Activated naive CD8-positive, alpha-beta T cell treated with anti-CD3 and anti-CD28 coated beads, Interleukin-2, amount 50 U/mL, for 24 hours (primary cell): ENCODE data around the gene MORN4.
A peak's percentile ranks its signal among the peaks of the same experiment; 100 is the strongest.
"Not testable (repeated sequence)": the region's sequence is repeated elsewhere in the genome, so short reads cannot be mapped to it uniquely, and the experiment has no call there.

Source experiments
- ATAC-seq: fragments of 150-1000 bp; cut with Tn5 transposase; one replicate; pipeline ENCODE4 v1.10.0; 2021
- DNase-seq: peaks from one replicate; pipeline ENCODE4 v3.0.0; 2021
- H3K27ac Mint-ChIP-seq: one replicate; pipeline ENCODE4 v1.8.0; 2021; ENCODE audit warnings: mild to moderate bottlenecking, mixed read lengths
- H3K27me3 Mint-ChIP-seq: one replicate; pipeline ENCODE4 v1.8.0; 2021; ENCODE audit warnings: mixed read lengths
- H3K36me3 Mint-ChIP-seq: one replicate; pipeline ENCODE4 v1.8.0; 2021; ENCODE audit warnings: low read depth, mixed read lengths
- H3K4me1 Mint-ChIP-seq: one replicate; pipeline ENCODE4 v1.8.0; 2021; ENCODE audit warnings: mixed read lengths
- H3K4me3 Mint-ChIP-seq: one replicate; pipeline ENCODE4 v1.8.0; 2021; ENCODE audit warnings: mild to moderate bottlenecking, moderate library complexity, mixed read lengths
- H3K9me3 Mint-ChIP-seq: one replicate; pipeline ENCODE4 v1.8.0; 2021; ENCODE audit warnings: mixed read lengths

Gene MORN4

GRCh38 chr10:97578171-97578844 is 55.0 kb downstream of the MORN4 start:
- H3K27ac Mint-ChIP-seq, result no peak overlapping the region
- H3K36me3 Mint-ChIP-seq, result no peaks in the 10 kb centered on the region
- DNase-seq (no peak), ATAC-seq (no peak)
- no peak overlapping the region for H3K4me3 Mint-ChIP-seq
- no peaks in the 10 kb centered on the region for H3K9me3 Mint-ChIP-seq
- no peaks in the 10 kb centered on the region for H3K4me1 Mint-ChIP-seq
- H3K27me3 Mint-ChIP-seq, result peaks cover 8% of the 10 kb centered on the region

- H3K27ac Mint-ChIP-seq, result no peak overlapping the region
- no peak for DNase-seq
- H3K27me3 Mint-ChIP-seq, result peaks cover 8% of the 10 kb centered on the region
- no peaks in the 10 kb centered on the region for H3K36me3 Mint-ChIP-seq
- no peaks in the 10 kb centered on the region for H3K4me1 Mint-ChIP-seq
- H3K9me3 Mint-ChIP-seq, result no peaks in the 10 kb centered on the region
- H3K4me3 Mint-ChIP-seq, result no peak overlapping the region
- ATAC-seq, result no peak
Observed at GRCh38 chr10:97577701-97578100, 55.6 kb downstream of the MORN4 start.

- H3K36me3 Mint-ChIP-seq, H3K9me3 Mint-ChIP-seq, H3K4me3 Mint-ChIP-seq, H3K27ac Mint-ChIP-seq, DNase-seq, H3K4me1 Mint-ChIP-seq, H3K27me3 Mint-ChIP-seq, ATAC-seq: not testable (repeated sequence)
Observed at GRCh38 chr10:97576487-97576886, 56.8 kb downstream of the MORN4 start.

DNA sequence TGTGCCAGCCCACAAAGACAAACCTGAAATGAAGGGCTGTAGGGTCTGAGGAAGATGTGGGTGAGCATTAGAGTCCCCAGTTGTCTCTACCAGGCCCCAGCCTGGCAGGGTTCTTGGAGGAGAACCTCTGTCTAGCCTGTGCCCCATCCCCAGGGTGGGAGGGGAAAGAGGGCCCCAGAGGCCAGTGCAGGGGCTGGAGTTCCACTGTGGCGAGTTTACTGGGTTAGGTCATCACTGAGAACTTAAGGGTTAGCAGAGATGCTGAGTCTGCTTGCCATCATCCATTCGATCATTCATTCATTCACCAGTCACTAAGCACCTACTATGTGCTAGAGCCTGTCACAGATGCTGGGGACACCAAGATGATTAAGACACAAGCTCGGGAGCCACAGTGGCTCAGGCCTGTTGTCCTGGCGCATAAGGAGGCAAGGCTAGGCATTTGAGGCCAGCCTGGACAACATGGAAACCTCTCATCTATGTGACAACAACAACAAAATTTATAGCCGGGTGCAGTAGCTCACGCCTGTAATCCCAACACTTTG is 58.1 kb downstream of the MORN4 start:
- Mint-ChIP-seq H3K36me3 (no peaks in the 10 kb centered on the region), H3K27me3 (peaks cover 8% of the 10 kb centered on the region), H3K27ac (no peak overlapping the region), H3K4me1 (no peaks in the 10 kb centered on the region), H3K4me3 (no peak overlapping the region), H3K9me3 (no peaks in the 10 kb centered on the region)
- no peak for ATAC-seq
- no peak for DNase-seq

GRCh38 chr10:97574374-97575126 is 58.8 kb downstream of the MORN4 start:
- Mint-ChIP-seq H3K27ac (no peak overlapping the region), H3K27me3 (peaks cover 8% of the 10 kb centered on the region), H3K4me3 (no peak overlapping the region), H3K4me1 (no peaks in the 10 kb centered on the region), H3K36me3 (no peaks in the 10 kb centered on the region), H3K9me3 (no peaks in the 10 kb centered on the region)
- DNase-seq (no peak), ATAC-seq (no peak)

DNA sequence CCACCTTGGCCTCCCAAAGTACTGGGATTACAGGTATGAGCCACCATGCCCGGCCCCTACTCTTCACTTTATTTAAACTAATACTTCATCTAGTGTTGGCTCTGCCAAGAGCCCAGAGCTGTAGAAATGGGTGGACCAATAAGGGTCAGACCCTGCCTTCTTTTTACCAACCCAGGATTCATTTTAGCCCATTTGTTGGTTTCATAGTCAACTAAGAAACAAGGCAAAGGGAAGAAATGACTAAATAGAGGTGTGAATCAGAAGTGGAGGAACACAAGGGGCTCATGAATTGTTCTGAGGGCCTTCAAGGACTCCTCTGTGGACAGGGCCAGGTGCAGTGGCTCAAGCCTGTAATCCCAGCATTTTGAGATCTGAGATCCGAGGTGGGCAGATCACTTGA is 59.6 kb downstream of the MORN4 start:
- DNase-seq, result no peak
- Mint-ChIP-seq H3K36me3 (no peaks in the 10 kb centered on the region), H3K27me3 (peaks cover 5% of the 10 kb centered on the region), H3K9me3 (no peaks in the 10 kb centered on the region), H3K4me3 (no peak overlapping the region), H3K4me1 (no peaks in the 10 kb centered on the region), H3K27ac (no peak overlapping the region)
- no peak for ATAC-seq

DNA sequence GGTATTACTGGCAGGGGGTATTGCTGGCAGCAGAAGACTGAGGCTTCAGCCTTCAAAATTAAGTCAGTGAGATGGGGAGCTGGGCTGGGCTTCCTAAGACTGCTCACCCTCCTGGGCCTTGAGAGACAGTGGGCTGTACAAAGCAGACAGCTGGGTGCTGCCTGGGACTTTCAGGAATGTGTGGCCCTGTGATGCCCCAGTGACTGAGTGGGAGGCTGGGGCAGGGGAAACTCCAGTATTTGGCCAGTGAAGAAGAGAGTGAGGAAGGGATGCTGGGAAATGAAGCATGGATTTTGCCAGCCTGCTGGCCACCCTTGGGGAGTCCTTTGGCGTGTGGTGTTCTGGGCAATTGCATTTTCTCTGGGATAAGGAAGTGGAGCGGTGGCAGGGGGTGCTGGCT is 60.3 kb downstream of the MORN4 start:
- DNase-seq (no peak), ATAC-seq (no peak)
- Mint-ChIP-seq H3K36me3 (no peaks in the 10 kb centered on the region), H3K4me1 (no peaks in the 10 kb centered on the region), H3K27ac (no peak overlapping the region), H3K27me3 (peaks cover 2% of the 10 kb centered on the region), H3K9me3 (no peaks in the 10 kb centered on the region), H3K4me3 (no peak overlapping the region)

- peak; percentile 65 for DNase-seq
Observed at GRCh38 chr10:97572214-97572989, 60.9 kb downstream of the MORN4 start, which contains the start of gene ANKRD2. Gene ANKRD2, plus strand, starts transcription at chr10:97572779. Its CDS starts 10 bp downstream, at chr10:97572789.

GRCh38 chr10:97571622-97572021 is 61.7 kb downstream of the MORN4 start:
- no peak for DNase-seq
- Mint-ChIP-seq H3K4me3 (no peak overlapping the region), H3K27me3 (no peaks in the 10 kb centered on the region), H3K4me1 (no peaks in the 10 kb centered on the region), H3K36me3 (no peaks in the 10 kb centered on the region), H3K9me3 (no peaks in the 10 kb centered on the region), H3K27ac (no peak overlapping the region)
- no peak for ATAC-seq

More at GRCh38 chr10:97572214-97572989, 60.9 kb downstream of the MORN4 start, which contains the start of gene ANKRD2:
- Mint-ChIP-seq H3K9me3 (no peaks in the 10 kb centered on the region), H3K4me3 (no peak within 1 kb of the TSS), H3K27me3 (no peaks in the 10 kb centered on the region), H3K27ac (no peak within 1 kb of the TSS), H3K36me3 (no peaks in the 10 kb centered on the region), H3K4me1 (no peaks in the 10 kb centered on the region)
- peak; percentile 67 for ATAC-seq

GRCh38 chr10:97570789-97571471 is 62.4 kb downstream of the MORN4 start:
- H3K27ac Mint-ChIP-seq, result no peak overlapping the region
- no peaks in the 10 kb centered on the region for H3K4me1 Mint-ChIP-seq
- H3K27me3 Mint-ChIP-seq, result no peaks in the 10 kb centered on the region
- no peaks in the 10 kb centered on the region for H3K9me3 Mint-ChIP-seq
- ATAC-seq, result no peak
- H3K4me3 Mint-ChIP-seq, result no peak overlapping the region
- H3K36me3 Mint-ChIP-seq, result no peaks in the 10 kb centered on the region
- no peak for DNase-seq

DNA sequence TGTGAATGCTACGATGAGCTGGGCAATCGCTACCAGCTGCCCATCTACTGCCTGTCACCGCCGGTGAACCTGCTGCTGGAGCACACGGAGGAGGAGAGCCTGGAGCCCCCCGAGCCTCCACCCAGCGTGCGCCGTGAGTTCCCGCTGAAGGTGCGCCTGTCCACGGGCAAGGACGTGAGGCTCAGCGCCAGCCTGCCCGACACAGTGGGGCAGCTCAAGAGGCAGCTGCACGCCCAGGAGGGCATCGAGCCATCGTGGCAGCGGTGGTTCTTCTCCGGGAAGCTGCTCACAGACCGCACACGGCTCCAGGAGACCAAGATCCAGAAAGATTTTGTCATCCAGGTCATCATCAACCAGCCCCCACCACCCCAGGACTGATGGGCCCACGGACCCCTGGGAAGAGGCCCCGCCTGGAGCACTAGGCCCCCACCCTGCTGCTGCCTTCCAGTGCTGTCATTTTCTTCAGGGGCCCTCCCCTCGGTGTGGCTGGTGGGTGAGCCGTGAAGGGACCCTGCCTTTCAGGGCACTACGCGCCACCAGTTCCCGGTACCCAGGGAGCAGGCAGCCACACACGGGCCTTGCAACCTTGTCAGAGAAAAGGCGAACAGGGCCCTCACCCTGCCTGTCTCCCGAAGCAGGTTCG is 63.0 kb downstream of the MORN4 start:
- no peaks in the 10 kb centered on the region for H3K27me3 Mint-ChIP-seq
- no peaks in the 10 kb centered on the region for H3K4me1 Mint-ChIP-seq
- H3K27ac Mint-ChIP-seq, result no peak overlapping the region
- no peaks in the 10 kb centered on the region for H3K9me3 Mint-ChIP-seq
- no peak overlapping the region for H3K4me3 Mint-ChIP-seq
- DNase-seq (no peak), ATAC-seq (no peak)
- H3K36me3 Mint-ChIP-seq, result no peaks in the 10 kb centered on the region

DNA sequence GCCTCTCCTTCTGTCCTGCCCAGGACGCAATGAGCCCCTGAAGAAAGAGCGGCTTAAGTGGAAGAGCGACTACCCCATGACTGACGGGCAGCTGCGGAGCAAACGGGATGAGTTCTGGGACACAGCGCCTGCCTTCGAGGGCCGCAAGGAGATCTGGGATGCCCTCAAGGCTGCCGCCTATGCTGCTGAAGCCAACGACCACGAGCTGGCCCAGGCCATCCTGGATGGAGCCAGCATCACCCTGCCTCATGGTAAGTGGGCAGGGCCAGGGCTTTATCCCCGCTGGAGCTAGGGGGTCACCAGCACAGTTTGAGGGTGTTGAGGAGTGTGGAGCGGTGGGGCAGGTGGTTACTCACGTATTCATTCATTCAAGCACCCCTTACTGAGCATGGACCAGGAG is 65.4 kb downstream of the MORN4 start:
- Mint-ChIP-seq H3K9me3 (no peaks in the 10 kb centered on the region), H3K27ac (no peak overlapping the region), H3K4me1 (no peaks in the 10 kb centered on the region), H3K36me3 (no peaks in the 10 kb centered on the region), H3K27me3 (no peaks in the 10 kb centered on the region), H3K4me3 (no peak overlapping the region)
- DNase-seq (no peak), ATAC-seq (no peak)

- Mint-ChIP-seq H3K36me3 (no peaks in the 10 kb centered on the region), H3K4me1 (no peaks in the 10 kb centered on the region), H3K27me3 (no peaks in the 10 kb centered on the region), H3K9me3 (no peaks in the 10 kb centered on the region), H3K27ac (no peak overlapping the region), H3K4me3 (no peak overlapping the region)
- DNase-seq (no peak), ATAC-seq (no peak)
Observed at GRCh38 chr10:97566336-97566996, 66.8 kb downstream of the MORN4 start.
